Measurements from ENCODE around the gene TXNDC9.
"Not testable (repeated sequence)": the region's sequence is repeated elsewhere in the genome, so short reads cannot be mapped to it uniquely, and the experiment has no call there.

Gene TXNDC9

DNA sequence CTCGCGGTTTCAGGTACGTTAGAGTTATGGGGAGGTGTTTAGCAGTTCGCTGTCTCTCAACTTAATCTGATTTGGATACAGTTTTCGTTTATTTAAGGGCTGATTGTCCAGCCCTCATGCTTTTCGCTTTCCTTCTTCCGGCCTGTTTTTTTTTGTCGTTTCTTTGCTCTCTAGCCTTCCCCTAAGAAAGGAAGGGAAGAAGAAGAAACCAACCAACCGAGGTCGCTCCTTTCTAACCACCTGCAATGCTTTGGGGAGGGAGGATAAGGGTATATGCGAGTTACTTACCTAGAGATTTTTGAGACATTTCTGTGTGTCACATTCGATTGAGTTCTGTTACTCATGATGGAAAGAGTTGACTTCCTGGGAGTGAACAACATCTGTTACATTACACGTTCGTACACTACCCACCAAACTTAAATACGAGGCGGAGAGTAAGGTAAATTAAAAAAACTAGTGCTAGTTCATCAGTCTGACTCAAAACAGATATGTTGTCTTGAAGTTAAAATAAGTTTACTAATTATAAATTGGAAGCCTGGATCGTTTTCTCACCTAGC is 2.0 kb upstream of the TXNDC9 start:
- Histone ChIP-seq H3K27ac (peak overlapping the region; percentile 75), H3K27me3 (replicated peaks) (no peaks in the 10 kb centered on the region), H3K36me3 (replicated peaks) (no peaks in the 10 kb centered on the region), H3K4me3 (ENCODE audit: low read depth, low read length) (peak overlapping the region; percentile 89)
- in situ Hi-C loops (cut with HindIII; ENCODE audit: low pct_ligation_motif_present, low sequenced_read_pairs), result no loop called here
- TF ChIP-seq, protein P1, sequence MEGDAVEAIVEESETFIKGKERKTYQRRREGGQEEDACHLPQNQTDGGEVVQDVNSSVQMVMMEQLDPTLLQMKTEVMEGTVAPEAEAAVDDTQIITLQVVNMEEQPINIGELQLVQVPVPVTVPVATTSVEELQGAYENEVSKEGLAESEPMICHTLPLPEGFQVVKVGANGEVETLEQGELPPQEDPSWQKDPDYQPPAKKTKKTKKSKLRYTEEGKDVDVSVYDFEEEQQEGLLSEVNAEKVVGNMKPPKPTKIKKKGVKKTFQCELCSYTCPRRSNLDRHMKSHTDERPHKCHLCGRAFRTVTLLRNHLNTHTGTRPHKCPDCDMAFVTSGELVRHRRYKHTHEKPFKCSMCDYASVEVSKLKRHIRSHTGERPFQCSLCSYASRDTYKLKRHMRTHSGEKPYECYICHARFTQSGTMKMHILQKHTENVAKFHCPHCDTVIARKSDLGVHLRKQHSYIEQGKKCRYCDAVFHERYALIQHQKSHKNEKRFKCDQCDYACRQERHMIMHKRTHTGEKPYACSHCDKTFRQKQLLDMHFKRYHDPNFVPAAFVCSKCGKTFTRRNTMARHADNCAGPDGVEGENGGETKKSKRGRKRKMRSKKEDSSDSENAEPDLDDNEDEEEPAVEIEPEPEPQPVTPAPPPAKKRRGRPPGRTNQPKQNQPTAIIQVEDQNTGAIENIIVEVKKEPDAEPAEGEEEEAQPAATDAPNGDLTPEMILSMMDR (IDR thresholded peaks at IDR 0.05; ENCODE audit: low read depth, low read length, missing control alignments), result no peak
- no peak for DNase-seq

DNA sequence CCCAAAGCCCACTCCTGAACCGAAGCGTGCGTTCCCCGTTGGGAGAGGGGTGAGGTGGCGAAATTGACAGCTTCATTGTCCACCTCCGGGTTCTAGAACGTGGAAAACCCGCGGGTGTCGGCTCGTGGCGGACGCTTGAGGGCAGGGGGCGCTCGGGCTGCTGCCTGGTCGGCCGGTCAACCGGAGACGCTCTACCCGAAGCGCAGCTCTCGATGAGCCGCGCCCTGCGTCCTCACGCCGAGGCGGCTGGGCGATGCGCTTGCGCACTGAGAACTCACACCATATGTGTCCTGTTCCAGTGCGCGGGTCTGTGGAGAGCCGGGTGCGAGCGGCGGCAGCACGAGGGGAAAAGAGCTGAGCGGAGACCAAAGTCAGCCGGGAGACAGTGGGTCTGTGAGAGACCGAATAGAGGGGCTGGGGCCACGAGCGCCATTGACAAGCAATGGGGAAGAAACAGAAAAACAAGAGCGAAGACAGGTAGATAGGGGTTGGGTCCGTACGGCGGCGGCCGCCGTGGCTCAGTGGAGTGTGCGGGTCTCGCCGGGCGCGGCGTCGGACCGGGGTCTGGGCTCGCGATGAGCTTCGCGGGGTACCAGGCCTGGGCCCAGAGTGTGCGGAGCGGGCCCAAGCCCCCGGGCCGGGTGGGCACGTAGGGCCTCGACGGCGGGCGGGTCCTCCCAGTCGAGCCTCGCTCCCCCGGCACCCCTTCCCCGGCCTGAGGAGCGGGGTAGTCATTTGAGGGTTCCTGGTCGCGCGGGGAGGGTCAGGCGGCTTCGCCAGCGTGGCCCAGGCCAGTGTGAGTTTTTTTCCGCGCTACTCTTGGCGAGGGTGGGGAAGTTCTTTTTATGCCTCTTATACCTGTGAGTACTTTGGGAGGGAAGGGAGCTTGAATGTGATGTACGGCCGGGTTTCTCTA is 1.2 kb upstream of the TXNDC9 start, which contains the start of gene EIF5B:
EIF5B (plus strand) TSS at position 277 of the 916 bp plus-strand sequence; CDS start at position 443, 166 bp downstream.
- peaks cover 6% of the 10 kb centered on the region for H3K36me3 ChIP-seq (replicated peaks)
- H3K4me3 ChIP-seq (ENCODE audit: low read depth, low read length), result peak within 1 kb of the TSS; percentile 99
- in situ Hi-C loops (cut with HindIII; ENCODE audit: low pct_ligation_motif_present, low sequenced_read_pairs), result no loop called here
- H3K27ac ChIP-seq, result peak within 1 kb of the TSS; percentile 85
- TF ChIP-seq, protein P1 (IDR thresholded peaks at IDR 0.05; ENCODE audit: low read depth, low read length, missing control alignments), result peak; percentile 72
- peak; percentile 96 for DNase-seq
- no peaks in the 10 kb centered on the region for H3K27me3 ChIP-seq (replicated peaks)

DNA sequence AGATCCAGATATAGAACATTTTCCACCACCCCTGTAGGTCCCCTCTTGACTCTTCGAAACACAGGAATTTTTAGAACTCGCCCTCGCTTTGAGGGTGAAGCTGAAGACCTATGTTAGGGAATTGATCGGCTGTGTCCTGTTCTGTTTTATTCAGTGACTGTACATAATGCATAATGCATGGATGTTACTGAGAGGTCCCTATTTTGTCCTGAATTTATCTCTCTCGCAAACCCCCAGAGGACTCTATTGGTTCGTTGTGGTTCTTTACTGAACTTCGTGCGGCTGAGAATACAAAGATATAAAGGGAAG is 625 bp upstream of the TXNDC9 start:
- H3K27me3 ChIP-seq (replicated peaks), result no peaks in the 10 kb centered on the region

DNA sequence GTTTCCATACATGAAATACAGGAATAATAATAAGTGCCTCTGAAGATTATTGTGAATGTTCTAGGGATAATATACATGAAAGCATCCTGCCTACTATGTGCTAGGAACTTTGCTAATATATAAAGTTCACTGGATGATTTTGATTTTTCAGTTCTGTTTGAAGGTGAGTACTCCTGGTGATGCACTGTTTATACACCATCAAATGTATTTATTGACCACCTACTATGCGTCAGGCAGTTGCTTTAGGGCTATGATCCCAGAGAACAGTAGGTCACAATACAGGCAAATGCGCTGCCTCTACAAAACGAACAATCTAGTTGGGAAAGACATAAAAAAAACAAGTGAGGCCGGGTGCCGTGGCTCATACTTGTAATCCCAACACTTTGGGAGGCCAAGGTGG is 10.7 kb downstream of the TXNDC9 start:
- no peak for DNase-seq
- TF ChIP-seq, protein P1 (IDR thresholded peaks at IDR 0.05; ENCODE audit: low read depth, low read length, missing control alignments), result no peak
- Histone ChIP-seq H3K36me3 (replicated peaks) (peaks cover 72% of the 10 kb centered on the region), H3K27me3 (replicated peaks) (no peaks in the 10 kb centered on the region), H3K27ac (no peak overlapping the region), H3K4me3 (ENCODE audit: low read depth, low read length) (no peak overlapping the region)
- in situ Hi-C loops (cut with HindIII; ENCODE audit: low pct_ligation_motif_present, low sequenced_read_pairs), result no loop called here

More for the DNA sequence above, 625 bp upstream of the TXNDC9 start:
- no peak for DNase-seq
- Histone ChIP-seq H3K36me3 (replicated peaks) (peaks cover 12% of the 10 kb centered on the region), H3K27ac (peak overlapping the region; percentile 75), H3K4me3 (ENCODE audit: low read depth, low read length) (peak overlapping the region; percentile 89)
- TF ChIP-seq, protein P1 (IDR thresholded peaks at IDR 0.05; ENCODE audit: low read depth, low read length, missing control alignments), result no peak
- in situ Hi-C loops (cut with HindIII; ENCODE audit: low pct_ligation_motif_present, low sequenced_read_pairs), result no loop called here

DNA sequence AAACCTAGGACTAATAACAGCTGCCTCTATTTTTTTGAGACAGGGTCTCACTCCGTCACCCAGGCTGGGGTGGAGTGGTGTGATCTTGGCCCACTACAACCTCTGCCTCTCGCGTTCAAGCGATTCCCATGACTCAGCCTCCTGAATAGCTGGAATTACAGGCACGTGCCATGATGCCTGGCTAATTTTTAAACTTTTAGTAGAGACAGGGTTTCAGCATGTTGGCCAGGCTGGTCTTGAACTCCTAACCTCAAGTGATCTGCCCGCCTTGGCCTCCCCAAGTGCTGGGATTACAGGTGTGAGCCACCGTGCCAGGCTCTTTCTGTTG is 18.3 kb downstream of the TXNDC9 start:
- H3K27ac ChIP-seq; DNase-seq; H3K27me3 ChIP-seq (replicated peaks); in situ Hi-C loops (cut with HindIII; ENCODE audit: low pct_ligation_motif_present, low sequenced_read_pairs); H3K4me3 ChIP-seq (ENCODE audit: low read depth, low read length): not testable (repeated sequence)
- peaks cover 44% of the 10 kb centered on the region for H3K36me3 ChIP-seq (replicated peaks)

DNA sequence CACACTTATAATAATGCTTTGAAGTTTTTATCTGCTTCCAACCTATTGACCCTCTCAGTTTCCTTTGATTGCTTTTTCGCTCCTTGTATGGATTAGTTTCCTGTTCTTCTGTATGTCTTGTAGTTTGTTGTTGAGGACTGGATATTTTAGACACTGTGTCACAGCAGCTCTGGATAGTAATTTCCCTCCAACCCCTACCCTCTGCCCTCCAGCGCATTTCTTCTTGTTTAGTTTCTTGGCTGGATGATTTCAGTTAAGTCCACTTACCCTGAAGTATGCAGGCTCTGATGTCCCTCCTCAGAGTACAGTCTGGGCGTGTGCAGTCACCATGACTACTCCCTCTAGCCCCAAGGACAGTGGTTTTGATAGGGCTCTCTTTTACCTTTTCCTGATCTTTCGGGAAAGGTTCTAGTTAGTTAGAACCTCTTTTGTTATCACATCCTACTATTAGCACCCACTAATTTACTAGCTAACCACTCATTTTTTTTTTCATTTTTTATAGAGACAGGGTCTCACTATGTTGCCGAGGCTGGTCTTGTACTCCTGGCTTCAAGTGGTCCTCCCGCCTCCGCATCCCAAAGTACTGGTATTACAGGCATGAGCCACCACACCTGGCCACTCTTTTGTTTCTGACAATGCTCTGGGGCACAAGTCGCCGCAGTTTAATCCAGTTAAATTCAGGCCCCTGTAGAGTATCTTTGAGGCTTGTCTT is 18.8 kb downstream of the TXNDC9 start:
- no peak overlapping the region for H3K4me3 ChIP-seq (ENCODE audit: low read depth, low read length)
- no peaks in the 10 kb centered on the region for H3K27me3 ChIP-seq (replicated peaks)
- TF ChIP-seq, protein P1 (IDR thresholded peaks at IDR 0.05; ENCODE audit: low read depth, low read length, missing control alignments), result no peak
- in situ Hi-C loops (cut with HindIII; ENCODE audit: low pct_ligation_motif_present, low sequenced_read_pairs), result no loop called here
- peaks cover 42% of the 10 kb centered on the region for H3K36me3 ChIP-seq (replicated peaks)
- H3K27ac ChIP-seq, result no peak overlapping the region
- no peak for DNase-seq

DNA sequence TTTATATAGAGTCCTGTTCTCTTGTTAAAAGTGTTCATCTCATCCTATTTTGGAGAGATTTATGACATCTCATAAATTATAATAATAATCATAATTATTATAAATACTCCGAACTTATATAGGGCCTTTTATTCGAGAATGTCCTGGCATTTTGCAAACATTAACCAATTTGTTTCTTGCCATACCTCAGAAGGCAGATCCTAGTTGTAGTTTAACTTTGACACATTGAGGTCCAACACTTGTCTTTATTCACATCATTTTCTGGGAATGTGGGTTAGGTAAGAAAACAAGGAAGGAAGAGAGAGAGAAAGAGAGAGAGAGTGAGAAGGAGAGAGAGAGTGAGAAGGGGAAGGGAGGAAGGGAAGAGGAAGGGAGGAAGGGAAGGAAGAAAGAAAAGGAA is 35.0 kb downstream of the TXNDC9 start, which contains the start of gene LYG1:
LYG1 (minus strand) TSS at position 101 of the 400 bp plus-strand sequence. CDS start 5,527 bp downstream, outside the sequence.
- H3K27ac ChIP-seq; H3K27me3 ChIP-seq (replicated peaks); H3K36me3 ChIP-seq (replicated peaks); H3K4me3 ChIP-seq (ENCODE audit: low read depth, low read length); DNase-seq; in situ Hi-C loops (cut with HindIII; ENCODE audit: low pct_ligation_motif_present, low sequenced_read_pairs): not testable (repeated sequence)

Data from brain microvascular endothelial cell (primary cell).